GM19438 (cell line): Measurements from ENCODE around the gene SCGB1C1.
A peak's percentile ranks its signal among the peaks of the same experiment; 100 is the strongest.
"Not testable (repeated sequence)": the region's sequence is repeated elsewhere in the genome, so short reads cannot be mapped to it uniquely, and the experiment has no call there.

Experiments used
- ATAC-seq: cut with Tn5 transposase; IDR thresholded peaks from one replicate; pipeline ENCODE4 v1.9.1; 2021; ENCODE audit warnings: low read depth; ENCODE audit not compliant: unreplicated experiment

Gene SCGB1C1

GRCh38 chr11:192674-193128 is at the start of gene SCGB1C1:
TSS of gene SCGB1C1 (plus strand) at chr11:193078. CDS start at chr11:193100, 22 bp downstream.
- not testable (repeated sequence) for ATAC-seq

GRCh38 chr11:180242-180641 is 12.6 kb upstream of the SCGB1C1 start:
- ATAC-seq: not testable (repeated sequence)

- ATAC-seq: peak; percentile 23
Observed at GRCh38 chr11:189200-189783, 3.6 kb upstream of the SCGB1C1 start.

GRCh38 chr11:189843-190311 is 3.0 kb upstream of the SCGB1C1 start:
- ATAC-seq: peak; percentile 70

GRCh38 chr11:190546-190945 is 2.3 kb upstream of the SCGB1C1 start:
- ATAC-seq: not testable (repeated sequence)

- ATAC-seq: not testable (repeated sequence)
Observed at GRCh38 chr11:191490-192478, 1.1 kb upstream of the SCGB1C1 start.

- ATAC-seq: not testable (repeated sequence)
Observed at GRCh38 chr11:193481-193880, 603 bp downstream of the SCGB1C1 start.

GRCh38 chr11:196786-197731 is 4.2 kb downstream of the SCGB1C1 start:
- ATAC-seq: no peak

GRCh38 chr11:197741-198235 is 4.9 kb downstream of the SCGB1C1 start:
- ATAC-seq: no peak

- ATAC-seq: no peak
Observed at GRCh38 chr11:198236-198806, 5.4 kb downstream of the SCGB1C1 start.

- ATAC-seq: no peak
Observed at GRCh38 chr11:199004-199581, 6.2 kb downstream of the SCGB1C1 start.

- ATAC-seq: no peak
Observed at GRCh38 chr11:199782-200181, 6.9 kb downstream of the SCGB1C1 start.

- no peak for ATAC-seq
Observed at GRCh38 chr11:200224-201003, 7.5 kb downstream of the SCGB1C1 start.

GRCh38 chr11:201966-202365 is 9.1 kb downstream of the SCGB1C1 start:
- ATAC-seq: no peak

- no peak for ATAC-seq
Observed at GRCh38 chr11:202490-202889, 9.6 kb downstream of the SCGB1C1 start.

GRCh38 chr11:203056-203944 is 10.4 kb downstream of the SCGB1C1 start:
- no peak for ATAC-seq

- ATAC-seq: no peak
Observed at GRCh38 chr11:203945-204586, 11.2 kb downstream of the SCGB1C1 start.
